Cardiac septum (tissue), 1 donor: ENCODE measurements around the gene FAM81A. TPM values are rescaled to one million over a fixed set of nuclear protein-coding genes. Genes with fewer than 3 reads are reported as not detected.
"Not testable (repeated sequence)": the region's sequence is repeated elsewhere in the genome, so short reads cannot be mapped to it uniquely, and the experiment has no call there.

Experiments used
- DNase-seq: peaks from one replicate; pipeline ENCODE4 v3.0.0-alpha.2; 2020; ENCODE audit warnings: low spot score
- intact Hi-C: fragments of 100-400 bp; cut with DNase I; formaldehyde crosslinking; loops from one replicate; pipeline ENCODE4 v1.14.0; 2022
- long read RNA-seq: library from polyadenylated mRNA; unstranded; transcript quantifications from one replicate; pipeline ENCODE4 v2.0.0, GENCODE V29; 2021
- total RNA-seq: library from RNA; stranded (reverse); fragmentation: NEBNext Ultra II Directional; extraction: Animal tissue kit (Norgen Biotek cat#: 25700); gene quantifications from one replicate; pipeline ENCODE4 v1.2.1, GENCODE V29; 2021
- donor health status: DM: no; HTN: no; CAD: no.

FAM81A gene
- 1.8 TPM for total RNA-seq
- long read RNA-seq, partial matches to known transcripts, result 1 of 2 reads
- long read RNA-seq, other reads (novel, unspliced or antisense), result 0 of 2 reads

DNA sequence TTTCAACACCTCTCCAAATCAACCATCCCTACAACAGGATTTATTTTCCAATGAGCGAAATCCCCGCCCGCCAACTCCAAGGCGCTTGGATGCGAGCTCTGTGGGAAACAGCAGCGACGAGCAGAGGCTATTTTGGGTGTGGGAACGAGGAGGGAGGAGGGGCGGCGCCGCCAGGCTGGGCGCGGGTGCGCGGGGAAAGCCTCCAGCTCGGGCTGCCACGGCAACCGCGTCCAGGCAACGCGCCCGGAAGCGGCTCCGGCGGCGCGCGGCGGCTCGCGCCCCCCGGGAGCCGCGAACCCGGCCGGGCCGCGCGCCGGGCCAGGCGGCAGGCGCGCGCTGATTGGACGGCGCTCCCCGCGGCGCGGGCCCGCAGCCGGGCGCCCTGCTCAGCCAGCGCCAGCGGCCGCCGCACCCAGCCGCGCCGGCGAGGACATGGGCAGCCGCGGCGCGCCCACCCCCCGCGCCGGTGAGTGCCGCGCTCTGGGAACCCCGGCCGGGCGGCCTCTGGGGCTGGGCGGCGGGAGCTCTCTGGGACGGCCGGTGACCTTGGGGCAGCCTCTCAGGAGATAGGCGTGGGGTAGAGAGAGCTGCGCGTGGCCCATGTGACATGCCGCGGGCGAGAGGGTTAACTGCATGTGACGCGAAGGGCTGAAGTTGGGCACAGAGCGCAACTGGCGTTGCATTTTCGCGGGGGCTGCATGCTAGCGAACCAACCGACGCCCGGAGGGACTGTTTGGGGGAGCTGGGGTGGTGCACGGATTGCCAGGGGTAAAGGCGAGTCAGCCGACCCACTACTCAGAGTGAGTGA is at the start of gene FAM81A:
FAM81A (plus strand) TSS at position 370 of the 808 bp plus-strand sequence. CDS start 20,441 bp downstream, outside the sequence.
- peak; percentile 92 for DNase-seq
- intact Hi-C loops, result loop anchor here (1.0 to 10.0 kb wide), 2 partner anchors 66 to 193 kb away; partner anchors contain the start of gene MYO1E

DNA sequence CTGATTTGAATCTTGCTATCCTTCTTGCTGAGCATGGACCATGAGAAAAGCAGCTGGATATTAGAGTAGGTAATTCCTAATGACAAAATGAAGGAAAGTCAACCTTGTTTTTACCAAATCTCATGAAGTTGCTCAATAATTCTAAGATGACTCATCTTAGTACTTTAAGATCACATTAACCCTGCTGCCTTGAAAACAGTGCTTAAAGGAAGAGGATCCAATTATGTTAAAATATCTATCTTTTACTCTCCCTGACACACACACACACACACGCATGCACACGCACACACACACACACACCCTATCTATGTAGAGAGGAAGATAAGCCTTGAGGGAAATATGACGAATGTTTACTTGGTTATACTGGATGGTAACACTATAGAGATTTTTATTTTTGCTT is 49.3 kb upstream of the FAM81A start:
- DNase-seq, result no peak
- intact Hi-C loops, result no loop called here

DNA sequence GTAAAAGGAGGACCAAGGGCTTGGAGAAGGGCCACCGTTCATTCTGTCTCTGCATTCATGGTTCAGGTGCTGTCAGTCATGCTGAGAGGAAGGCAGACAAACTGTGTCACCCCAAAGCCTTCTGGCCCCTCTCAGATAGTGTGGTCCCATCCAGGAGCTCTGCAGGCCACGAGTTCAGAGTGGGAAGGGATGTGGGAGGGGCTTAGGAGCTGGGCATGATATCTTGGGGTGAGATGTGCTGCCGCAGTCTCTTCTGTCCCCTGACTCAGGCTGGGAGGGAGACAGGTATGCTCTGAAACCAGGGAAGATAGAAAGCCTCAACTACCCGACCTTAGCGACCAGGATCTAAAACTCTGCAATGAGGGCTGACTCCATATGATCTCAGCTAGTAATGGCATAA is 45.7 kb upstream of the FAM81A start:
- intact Hi-C loops, result no loop called here
- DNase-seq, result no peak

DNA sequence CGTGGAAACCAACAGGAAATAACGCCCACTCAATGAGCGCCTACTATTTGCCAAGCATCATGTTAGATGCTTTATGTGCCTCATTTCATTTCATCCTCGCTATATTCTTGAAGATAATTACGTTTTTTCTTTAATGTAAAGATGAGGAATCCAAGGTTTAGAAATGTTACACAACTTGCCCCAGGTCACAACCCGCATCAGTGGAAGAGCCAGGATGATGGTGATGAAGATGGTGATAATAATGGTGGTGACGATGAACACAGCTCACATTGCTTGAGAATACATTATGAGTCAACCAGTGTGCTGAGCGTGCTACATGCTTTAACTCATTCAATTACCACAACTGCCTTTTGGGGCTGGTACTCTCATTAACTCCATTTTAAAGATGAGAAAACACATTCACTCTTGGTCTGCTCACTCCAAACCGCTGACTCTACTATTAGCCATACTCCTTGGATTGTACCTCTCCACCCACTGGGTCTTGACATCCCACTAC is 43.8 kb upstream of the FAM81A start:
- no peak for DNase-seq
- intact Hi-C loops, result no loop called here

GRCh38 chr15:59396211-59396610 is 41.8 kb upstream of the FAM81A start:
- DNase-seq, result no peak
- intact Hi-C loops, result no loop called here

DNA sequence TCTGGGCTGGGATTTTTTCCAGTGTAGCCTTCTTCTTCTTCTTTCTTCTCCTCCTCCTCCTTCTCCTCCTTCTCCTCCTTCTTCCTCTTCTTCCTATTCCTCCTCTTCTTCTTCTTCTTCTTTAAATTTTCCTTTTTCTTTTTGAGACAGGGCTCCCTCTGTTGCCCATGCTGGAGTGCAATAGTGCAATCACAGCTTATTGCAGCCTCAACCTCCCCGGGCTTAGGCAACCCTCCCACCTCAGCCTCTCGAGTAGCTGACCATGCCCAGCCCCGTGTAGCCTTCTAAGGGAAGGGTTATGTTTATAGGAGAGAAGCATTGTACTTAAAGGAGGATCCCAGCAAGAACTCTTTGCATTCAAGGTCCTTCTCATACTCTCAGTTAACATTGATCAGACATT is 41.3 kb upstream of the FAM81A start:
- DNase-seq, result no peak
- intact Hi-C loops, result no loop called here

GRCh38 chr15:59398220-59398619 is 39.8 kb upstream of the FAM81A start:
- no peak for DNase-seq
- intact Hi-C loops, result no loop called here

- DNase-seq, result no peak
- intact Hi-C loops, result no loop called here
Observed at GRCh38 chr15:59399465-59400102, 38.4 kb upstream of the FAM81A start.

DNA sequence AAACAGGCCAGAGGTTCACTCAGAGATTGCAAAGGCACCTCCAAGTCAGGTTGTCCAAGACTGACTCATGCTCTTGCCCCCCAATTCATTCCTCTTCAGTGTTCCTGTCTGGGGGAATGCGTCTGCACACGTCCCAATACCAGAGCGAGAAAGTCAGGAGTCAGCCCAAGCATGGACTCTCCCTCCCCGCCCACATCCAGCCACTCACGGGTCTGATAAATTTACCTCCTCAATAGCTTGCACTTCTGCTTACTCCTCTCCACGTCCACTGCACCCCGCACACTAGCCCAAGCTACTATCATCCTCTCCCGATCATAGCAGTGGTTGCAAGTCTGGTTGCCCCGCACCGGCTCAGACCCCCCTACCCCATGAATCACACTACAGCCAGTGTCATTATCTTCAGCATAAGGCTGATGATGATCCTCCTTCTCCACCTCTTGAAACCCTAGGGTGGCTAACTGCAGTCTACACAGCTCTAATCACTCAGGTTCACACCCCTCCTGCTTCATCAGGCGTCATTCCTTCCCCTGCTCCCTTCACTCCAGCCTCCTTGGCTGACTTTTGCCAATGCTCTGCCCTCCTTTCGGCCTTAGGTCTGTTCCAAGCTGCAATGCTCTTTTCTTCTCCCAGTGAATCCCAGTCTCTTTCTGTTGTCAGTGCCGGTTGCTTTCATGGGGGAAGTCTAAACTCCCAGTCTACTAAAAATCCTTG is 37.7 kb upstream of the FAM81A start:
- DNase-seq, result no peak
- intact Hi-C loops, result no loop called here

GRCh38 chr15:59401051-59401823 is 36.7 kb upstream of the FAM81A start:
- DNase-seq, intact Hi-C loops: not testable (repeated sequence)

GRCh38 chr15:59401824-59402569 is 36.0 kb upstream of the FAM81A start:
- DNase-seq, result no peak
- intact Hi-C loops, result no loop called here

GRCh38 chr15:59405079-59405478 is 32.9 kb upstream of the FAM81A start:
- intact Hi-C loops, result no loop called here
- no peak for DNase-seq

- DNase-seq, result no peak
- intact Hi-C loops, result no loop called here
Observed at GRCh38 chr15:59406446-59406845, 31.5 kb upstream of the FAM81A start.

DNA sequence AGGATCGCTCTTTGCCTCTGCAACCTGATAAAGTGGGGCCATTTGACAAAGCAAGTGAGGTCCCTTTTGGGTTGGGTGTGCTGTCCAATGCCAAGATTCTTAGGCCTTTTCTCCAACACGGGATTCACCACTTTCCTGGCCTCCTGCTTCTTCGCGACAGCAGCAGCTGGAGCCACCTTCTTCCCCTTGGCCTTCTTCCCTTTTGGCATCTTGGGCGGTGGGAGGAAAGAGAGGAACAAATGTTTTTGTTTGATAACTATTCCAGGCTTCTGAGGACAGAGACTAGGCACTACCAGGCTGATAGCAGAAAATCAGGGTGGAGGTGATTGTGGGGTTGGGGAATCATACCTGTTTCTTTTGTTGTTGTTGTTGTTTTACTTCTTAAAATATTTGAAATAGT is 30.0 kb upstream of the FAM81A start:
- no peak for DNase-seq
- intact Hi-C loops, result no loop called here

DNA sequence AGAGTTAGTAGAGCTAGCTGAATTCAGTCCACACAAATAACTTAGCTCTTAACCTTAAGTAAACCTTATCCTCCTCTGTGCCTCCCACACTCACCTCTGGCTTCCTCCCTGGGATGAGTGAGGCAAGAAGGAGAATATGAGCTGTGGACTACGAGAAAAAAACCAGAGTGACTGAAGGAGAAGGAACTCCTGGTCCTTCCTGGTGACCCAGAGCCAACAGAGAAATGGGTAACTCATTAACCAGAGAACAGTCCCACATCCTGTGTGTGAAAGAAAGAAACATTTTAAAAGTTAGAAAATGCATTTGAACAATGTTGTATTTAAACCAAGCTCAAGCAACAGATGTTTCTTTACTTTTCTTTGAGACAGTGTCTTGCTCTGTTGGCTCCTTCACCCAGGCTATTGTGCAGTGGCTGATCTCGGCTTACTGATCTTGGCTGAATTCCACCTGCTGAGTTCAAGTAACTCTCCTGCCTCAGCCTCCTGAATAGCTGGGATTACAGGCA is 27.5 kb upstream of the FAM81A start:
- intact Hi-C loops, result no loop called here
- DNase-seq, result no peak

DNA sequence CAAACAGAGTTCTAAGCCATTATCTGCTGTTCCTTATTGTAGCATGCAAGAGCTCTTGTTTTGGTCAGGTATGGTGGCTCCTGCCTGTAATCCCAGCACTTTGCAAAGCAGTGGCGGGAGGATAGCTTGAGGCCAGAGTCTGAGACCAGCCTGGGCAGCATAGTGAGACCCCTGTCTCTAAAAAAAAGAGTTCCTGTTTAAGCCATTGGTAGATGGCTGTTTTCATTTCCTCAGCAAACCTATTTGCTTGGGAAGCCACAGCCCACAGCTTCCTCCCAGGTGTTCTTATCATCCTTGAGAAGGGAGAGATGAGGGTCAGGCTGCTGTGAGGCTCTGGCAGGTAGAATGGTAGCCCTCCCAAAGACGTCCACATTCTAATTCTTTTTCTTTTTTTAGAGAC is 24.4 kb upstream of the FAM81A start:
- no peak for DNase-seq
- intact Hi-C loops, result no loop called here

DNA sequence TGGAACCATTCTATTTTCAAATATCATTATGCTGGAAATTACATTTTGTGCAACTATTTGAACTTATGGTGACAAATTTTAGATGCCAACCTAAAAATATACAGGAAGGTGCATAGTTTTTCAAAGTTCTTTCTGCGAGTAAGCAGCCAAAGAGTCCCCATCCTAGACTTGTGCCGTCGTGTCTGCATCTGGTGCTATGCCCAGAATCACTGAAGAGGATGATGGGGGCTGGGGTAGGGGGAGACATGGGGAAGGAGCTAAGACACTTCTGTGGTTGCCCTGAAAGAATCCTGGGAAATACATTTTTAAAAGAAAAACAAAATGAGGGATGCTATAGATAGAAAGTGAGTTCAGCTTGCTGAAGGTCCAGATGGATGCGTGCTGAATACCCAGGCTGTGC is 21.2 kb upstream of the FAM81A start:
- DNase-seq, result no peak
- intact Hi-C loops, result no loop called here

DNA sequence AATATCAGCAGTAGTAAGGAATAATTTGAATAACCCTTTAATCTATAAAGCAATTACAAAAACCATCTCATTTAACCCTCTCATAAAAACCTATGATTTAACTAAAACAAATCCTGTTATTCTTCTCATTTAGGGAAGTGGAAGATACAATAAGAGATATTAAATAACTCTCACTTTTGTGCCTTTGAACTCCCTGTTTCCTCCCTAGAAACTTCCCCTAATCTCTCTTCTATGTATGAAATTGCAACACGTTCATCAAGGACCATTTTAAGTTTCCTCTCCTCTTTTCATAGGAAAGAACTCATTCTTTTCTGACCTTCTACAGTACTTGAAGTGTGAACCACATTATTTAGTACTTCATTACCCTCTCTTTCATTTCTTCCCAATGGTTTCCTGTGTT is 18.8 kb upstream of the FAM81A start:
- no peak for DNase-seq
- intact Hi-C loops, result no loop called here

DNA sequence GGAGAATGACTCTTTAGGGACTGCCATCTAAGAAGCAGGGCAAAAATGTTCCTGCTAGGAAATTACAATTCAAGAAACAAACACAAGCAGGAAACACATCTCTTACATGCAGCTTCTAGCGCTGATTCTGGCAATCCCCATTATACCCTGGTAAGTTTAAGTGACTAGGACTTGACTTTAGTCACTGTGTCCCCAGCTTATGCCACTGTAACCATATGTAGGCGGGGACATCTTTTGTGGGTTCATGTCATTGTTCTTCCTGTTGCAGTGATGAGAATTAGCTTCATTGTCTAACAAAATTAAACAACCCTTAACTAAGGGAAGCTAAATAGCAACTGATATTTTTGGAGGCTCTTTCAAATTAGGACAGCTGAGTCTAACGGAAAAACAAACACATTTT is 17.9 kb upstream of the FAM81A start:
- DNase-seq, result no peak
- intact Hi-C loops, result no loop called here
